Right atrium auricular region (tissue), 2 donors: ENCODE data around the gene CYFIP2. TPM values are rescaled to one million over a fixed set of nuclear protein-coding genes. Genes with fewer than 3 reads are reported as not detected.

Source experiments
- DNase-seq: peaks from one replicate; pipeline ENCODE4 v3.0.0-alpha.2; 2019; ENCODE audit warnings: low spot score
- H3K27ac ChIP-seq, 2 donors: fragments of 200-600 bp; sonication (generic); 1 replicate in 1 of 2; 2 replicates in 1 of 2; pipeline ENCODE4 v1.5.1; 2016 to 2019
- H3K27me3 ChIP-seq, 2 donors: fragments of 200-600 bp; sonication (generic); one replicate each; pipeline versions ENCODE4 v1.5.1 to v1.6.0; 2017 to 2019
- H3K36me3 ChIP-seq: fragments of 200-600 bp; sonication (generic); one replicate; pipeline ENCODE4 v1.5.1; 2016
- H3K4me1 ChIP-seq, 2 donors: fragments of 200-600 bp; sonication (generic); one replicate each; pipeline versions ENCODE4 v1.5.1 to v1.6.0; 2017 to 2019
- H3K4me3 ChIP-seq, 2 donors: fragments of 200-600 bp; sonication (generic); 1 replicate in 1 of 2; 2 replicates in 1 of 2; pipeline ENCODE4 v1.5.1; 2017 to 2019; ENCODE audit warnings: mild to moderate bottlenecking in 1 of 2, moderate library complexity in 1 of 2
- H3K9me3 ChIP-seq, 2 donors: fragments of 200-600 bp; sonication (generic); one replicate each; pipeline ENCODE4 v1.5.1; 2019
- CTCF ChIP-seq, 2 donors: fragments of 200-600 bp; sonication (generic); IDR thresholded peaks; one replicate each; pipeline ENCODE4 v1.5.1; 2019; ENCODE audit warnings: antibody characterized with exemption in 2 of 2
- total RNA-seq, 2 donors: library from RNA; depleted of rRNA; stranded (reverse); fragments of >200 nt; gene quantifications; one replicate each; pipeline ENCODE4 v1.1.0, GENCODE V29; 2016

CYFIP2 gene
- total RNA-seq, 2 donors from 2014 or later = 51.5 to 55.4 TPM

- Histone ChIP-seq H3K36me3 (peaks cover 7% of the 10 kb centered on the region), H3K9me3 (no peaks in the 10 kb centered on the region), H3K27ac (no peak overlapping the region), H3K4me1 (peaks cover 0 to 31% of the 10 kb centered on the region in 2 donors), H3K27me3 (no peaks in the 10 kb centered on the region), H3K4me3 (no peak overlapping the region)
- TF ChIP-seq CTCF (IDR thresholded peaks at IDR 0.05) = no peak
- DNase-seq = no peak
These were observed 123.2 kb downstream of the CYFIP2 start for GRCh38 chr5:157389103-157389502.

- DNase-seq = no peak
- Histone ChIP-seq H3K27me3 (no peaks in the 10 kb centered on the region), H3K4me1 (peaks cover 0 to 20% of the 10 kb centered on the region in 2 donors), H3K27ac (peak overlapping the region in 1 of 2 donors; percentile 42), H3K9me3 (no peaks in the 10 kb centered on the region), H3K36me3 (peaks cover 7% of the 10 kb centered on the region), H3K4me3 (no peak overlapping the region)
- TF ChIP-seq CTCF (IDR thresholded peaks at IDR 0.05) = no peak
These were observed 124.2 kb downstream of the CYFIP2 start for GRCh38 chr5:157390133-157390532.

- no peak for TF ChIP-seq CTCF (IDR thresholded peaks at IDR 0.05)
- H3K9me3 ChIP-seq = no peaks in the 10 kb centered on the region
- H3K4me3 ChIP-seq = no peak overlapping the region
- peaks cover 7% of the 10 kb centered on the region for H3K36me3 ChIP-seq
- H3K4me1 ChIP-seq = peaks cover 0 to 14% of the 10 kb centered on the region in 2 donors
- no peak for DNase-seq
- peak overlapping the region in 1 of 2 donors; percentile 42 for H3K27ac ChIP-seq
- no peaks in the 10 kb centered on the region for H3K27me3 ChIP-seq
These were observed 124.8 kb downstream of the CYFIP2 start for GRCh38 chr5:157390551-157391297.

- H3K27ac ChIP-seq = no peak overlapping the region
- H3K4me3 ChIP-seq = no peak overlapping the region
- H3K27me3 ChIP-seq = no peaks in the 10 kb centered on the region
- DNase-seq = no peak
- H3K9me3 ChIP-seq = peaks cover 0 to 2% of the 10 kb centered on the region in 2 donors
- H3K36me3 ChIP-seq = peaks cover 3% of the 10 kb centered on the region
- TF ChIP-seq CTCF (IDR thresholded peaks at IDR 0.05) = no peak
- no peaks in the 10 kb centered on the region for H3K4me1 ChIP-seq
These were observed 132.4 kb downstream of the CYFIP2 start for GRCh38 chr5:157398305-157398704.

GRCh38 chr5:157400741-157401495, 135.0 kb downstream of the CYFIP2 start:
- Histone ChIP-seq H3K27ac (no peak overlapping the region), H3K9me3 (peaks cover 0 to 8% of the 10 kb centered on the region in 2 donors), H3K4me1 (no peaks in the 10 kb centered on the region), H3K36me3 (no peaks in the 10 kb centered on the region), H3K27me3 (no peaks in the 10 kb centered on the region), H3K4me3 (no peak overlapping the region)
- TF ChIP-seq CTCF (IDR thresholded peaks at IDR 0.05) = no peak
- DNase-seq = no peak
